Body of pancreas (tissue), 4 donors: ENCODE results near the gene TBX10. TPM values are rescaled to one million over a fixed set of nuclear protein-coding genes. Genes with fewer than 3 reads are reported as not detected.
A peak's percentile ranks its signal among the peaks of the same experiment; 100 is the strongest.

Experiments used
- ATAC-seq: fragments of 150-250 bp; one replicate; pipeline ENCODE4 v1.9.1; 2016
- DNase-seq, 4 donors: peaks; one replicate each; pipeline ENCODE4 v3.0.0-alpha.2; 2019
- H3K27ac ChIP-seq, 4 donors: fragments of 200-600 bp; sonication (generic); 1 replicate in 3 of 4; 2 replicates in 1 of 4; pipeline versions ENCODE4 v1.5.1 to v1.6.1; 2016 to 2019; ENCODE audit warnings: mild to moderate bottlenecking in 1 of 4, mixed read lengths in 1 of 4, moderate library complexity in 1 of 4
- H3K27me3 ChIP-seq, 2 donors: fragments of 200-600 bp; sonication (generic); one replicate each; pipeline ENCODE4 v1.6.0; 2016; ENCODE audit warnings: mild to moderate bottlenecking in 1 of 2
- H3K36me3 ChIP-seq, 2 donors: fragments of 200-600 bp; sonication (generic); replicated peaks in 1 of 2; 2 replicates each; pipeline ENCODE4 v1.5.1; 2016; ENCODE audit warnings: low read depth in 2 of 2; ENCODE audit not compliant: insufficient read depth in 1 of 2
- H3K4me1 ChIP-seq: fragments of 200-600 bp; sonication (generic); one replicate; pipeline ENCODE4 v1.6.0; 2016
- H3K4me3 ChIP-seq, 2 donors: fragments of 200-600 bp; sonication (generic); 1 replicate in 1 of 2; 2 replicates in 1 of 2; pipeline ENCODE4 v1.5.1; 2016 to 2019
- H3K9me3 ChIP-seq, 3 donors: fragments of 200-600 bp; sonication (generic); 1 replicate in 2 of 3; 2 replicates in 1 of 3; pipeline ENCODE4 v1.5.1; 2016
- POLR2A ChIP-seq, 3 donors: fragments of 450-650 bp; IDR thresholded peaks; one replicate each; pipeline ENCODE4 v1.6.1; 2016; ENCODE audit warnings: antibody characterized with exemption in 3 of 3, mild to moderate bottlenecking in 2 of 3
- WGBS, 2 donors: methylation state at CpG; one replicate each; pipeline ENCODE4 v1.1.5; 2017; 5-methylcytosine and 5-hydroxymethylcytosine counted together
- intact Hi-C: fragments of 100-400 bp; cut with DNase I; formaldehyde crosslinking; loops from one replicate; pipeline ENCODE4 v1.15.1; 2023
- total RNA-seq, 2 donors: library from RNA; depleted of rRNA; stranded (reverse); fragments of >200 nt; gene quantifications; one replicate each; pipeline ENCODE4 v1.1.0, GENCODE V29; 2016
- TF ChIP-seq, protein P1 (sequence below), 7 experiments: fragments of 450-650 bp in 4 of 7; fragments of 200-600 bp in 3 of 7; sonication (generic) in 3 of 7; IDR thresholded peaks; one replicate each; pipeline ENCODE4 v1.5.1; 2016 to 2019; ENCODE audit warnings: antibody characterized with exemption in 7 of 7

TBX10 gene
- total RNA-seq, 2 donors from 2014 or later = not detected

DNA sequence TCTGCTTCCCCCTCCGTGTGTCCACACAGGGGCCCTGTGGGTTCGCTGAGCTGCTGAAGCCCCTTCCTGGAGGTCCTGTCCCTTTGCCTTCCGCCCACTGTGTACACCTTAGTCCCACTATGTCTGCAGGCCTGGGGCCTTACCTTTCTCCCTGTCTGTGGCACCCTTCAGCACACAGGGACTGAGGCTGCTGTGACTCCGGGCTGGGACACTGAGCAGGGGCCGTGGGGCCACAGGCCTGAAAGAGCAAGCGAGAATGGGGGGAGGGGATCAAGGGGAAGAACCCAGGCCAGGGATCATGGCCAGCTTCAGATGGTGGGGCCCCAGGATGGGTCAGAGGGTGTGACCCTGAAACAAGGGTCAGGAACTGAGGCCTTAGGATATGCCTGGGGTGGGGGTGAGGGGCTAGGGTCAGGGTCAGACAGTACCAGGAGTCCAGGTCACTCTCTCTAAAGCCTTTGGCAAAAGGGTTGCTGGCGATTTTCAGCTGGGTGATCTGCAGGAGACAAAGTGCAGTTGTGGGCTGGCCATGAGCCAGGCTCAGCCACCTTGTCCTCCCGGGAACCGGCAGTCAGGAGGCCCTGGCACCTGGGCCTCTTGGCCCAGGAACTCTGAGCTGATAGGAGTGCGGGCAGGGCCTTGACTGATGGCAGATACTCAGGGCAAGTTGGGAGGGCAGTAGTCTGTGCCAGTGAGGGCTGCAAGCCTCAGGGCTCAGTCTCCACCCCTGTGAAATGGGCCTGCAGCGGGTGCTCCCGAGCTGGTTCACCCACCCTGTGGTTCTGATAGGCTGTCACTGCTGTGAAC, 7.2 kb downstream of the TBX10 start:
- no peaks in the 10 kb centered on the region for H3K27me3 ChIP-seq
- DNase-seq = peak; percentile 91 to 96 (median 94)
- peak overlapping the region; percentile 46 to 93 (median 82) for H3K27ac ChIP-seq
- H3K36me3 ChIP-seq = no peaks in the 10 kb centered on the region
- 30 to 55% methylated on average over 7 to 12 of the region's 12 CpGs for WGBS, 2 donors
- peaks cover 42% of the 10 kb centered on the region for H3K4me1 ChIP-seq
- H3K4me3 ChIP-seq = no peak overlapping the region
- ATAC-seq = peak; percentile 36
- H3K9me3 ChIP-seq = no peaks in the 10 kb centered on the region
- intact Hi-C loops = no loop called here
- TF ChIP-seq, protein P1, sequence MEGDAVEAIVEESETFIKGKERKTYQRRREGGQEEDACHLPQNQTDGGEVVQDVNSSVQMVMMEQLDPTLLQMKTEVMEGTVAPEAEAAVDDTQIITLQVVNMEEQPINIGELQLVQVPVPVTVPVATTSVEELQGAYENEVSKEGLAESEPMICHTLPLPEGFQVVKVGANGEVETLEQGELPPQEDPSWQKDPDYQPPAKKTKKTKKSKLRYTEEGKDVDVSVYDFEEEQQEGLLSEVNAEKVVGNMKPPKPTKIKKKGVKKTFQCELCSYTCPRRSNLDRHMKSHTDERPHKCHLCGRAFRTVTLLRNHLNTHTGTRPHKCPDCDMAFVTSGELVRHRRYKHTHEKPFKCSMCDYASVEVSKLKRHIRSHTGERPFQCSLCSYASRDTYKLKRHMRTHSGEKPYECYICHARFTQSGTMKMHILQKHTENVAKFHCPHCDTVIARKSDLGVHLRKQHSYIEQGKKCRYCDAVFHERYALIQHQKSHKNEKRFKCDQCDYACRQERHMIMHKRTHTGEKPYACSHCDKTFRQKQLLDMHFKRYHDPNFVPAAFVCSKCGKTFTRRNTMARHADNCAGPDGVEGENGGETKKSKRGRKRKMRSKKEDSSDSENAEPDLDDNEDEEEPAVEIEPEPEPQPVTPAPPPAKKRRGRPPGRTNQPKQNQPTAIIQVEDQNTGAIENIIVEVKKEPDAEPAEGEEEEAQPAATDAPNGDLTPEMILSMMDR (IDR thresholded peaks at IDR 0.05) = peak in 1 of 7 experiments; percentile 6
- no peak for TF ChIP-seq POLR2A (IDR thresholded peaks at IDR 0.05)

DNA sequence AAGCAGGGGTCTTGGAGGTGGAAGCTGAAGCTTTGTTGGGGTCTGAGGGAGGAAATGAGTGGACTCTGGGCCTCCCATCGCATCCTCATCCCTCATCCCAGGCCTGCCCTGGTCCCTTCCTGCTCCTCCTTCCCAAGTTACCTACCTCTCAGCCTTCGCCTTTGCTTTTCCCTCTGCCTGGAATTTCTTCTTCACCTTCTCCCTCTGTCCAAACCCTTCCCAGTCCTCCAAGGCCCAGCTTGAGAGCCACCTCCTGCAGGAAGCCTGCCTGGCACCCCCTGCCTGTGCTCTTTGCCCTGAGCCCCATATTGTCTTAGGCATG, 7.7 kb downstream of the TBX10 start:
- H3K36me3 ChIP-seq = no peaks in the 10 kb centered on the region
- intact Hi-C loops = no loop called here
- H3K27ac ChIP-seq = peak overlapping the region; percentile 46 to 93 (median 82)
- peaks cover 42% of the 10 kb centered on the region for H3K4me1 ChIP-seq
- no peak overlapping the region for H3K4me3 ChIP-seq
- 85 to 95% methylated on average over 2 of the region's 2 CpGs for WGBS, 2 donors
- ATAC-seq (no peak), DNase-seq (no peak)
- no peak for TF ChIP-seq POLR2A (IDR thresholded peaks at IDR 0.05)
- TF ChIP-seq, protein P1 (IDR thresholded peaks at IDR 0.05) = no peak
- no peaks in the 10 kb centered on the region for H3K9me3 ChIP-seq
- no peaks in the 10 kb centered on the region for H3K27me3 ChIP-seq

DNA sequence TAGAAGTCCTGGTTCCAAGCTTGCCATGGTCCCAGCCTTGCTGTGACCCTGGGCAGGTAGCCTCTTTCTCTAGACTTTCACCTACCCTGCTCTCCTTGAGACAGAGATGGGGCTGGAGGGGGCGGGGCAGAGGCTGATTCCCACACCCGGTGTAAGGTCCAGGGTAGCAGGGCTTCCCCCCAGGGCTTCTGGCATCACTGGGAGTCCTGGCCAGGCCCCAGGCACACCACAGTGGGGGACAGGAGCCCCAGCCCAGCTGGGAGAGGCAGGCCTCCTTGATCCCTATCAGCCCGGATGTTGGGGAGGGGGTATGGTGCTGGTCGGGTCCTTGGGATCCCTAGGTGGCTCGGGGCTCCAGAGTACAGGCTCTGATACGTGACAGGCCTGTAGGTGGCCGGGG, 8.2 kb downstream of the TBX10 start:
- Histone ChIP-seq H3K4me1 (peaks cover 42% of the 10 kb centered on the region), H3K9me3 (no peaks in the 10 kb centered on the region), H3K4me3 (no peak overlapping the region), H3K27ac (peak overlapping the region; percentile 74 to 95 (median 92)), H3K27me3 (no peaks in the 10 kb centered on the region), H3K36me3 (no peaks in the 10 kb centered on the region)
- ATAC-seq (no peak), DNase-seq (no peak)
- WGBS, 2 donors = 62 to 76% methylated on average over 5 to 7 of the region's 7 CpGs
- TF ChIP-seq, protein P1 (IDR thresholded peaks at IDR 0.05) = no peak
- TF ChIP-seq POLR2A (IDR thresholded peaks at IDR 0.05) = no peak
- intact Hi-C loops = no loop called here

DNA sequence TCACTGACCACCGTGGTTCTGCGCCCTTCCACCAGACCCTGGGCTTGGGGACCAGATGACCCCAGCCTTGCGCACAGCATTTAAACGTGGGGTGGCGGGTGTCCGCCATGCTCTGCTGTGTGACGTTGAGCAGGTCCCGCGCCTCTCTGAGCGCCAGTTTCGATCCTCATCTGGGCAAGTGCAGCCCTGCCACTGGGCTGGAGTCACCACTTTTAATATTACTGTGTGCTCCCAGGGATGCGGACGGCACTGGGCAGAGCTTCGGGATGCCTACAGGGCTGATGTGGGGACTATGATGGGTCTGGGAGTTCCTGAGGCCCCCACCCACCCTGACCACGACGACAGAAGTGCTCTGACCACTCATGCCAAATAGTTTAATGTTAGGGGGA, 8.6 kb downstream of the TBX10 start:
- Histone ChIP-seq H3K36me3 (no peaks in the 10 kb centered on the region), H3K27me3 (no peaks in the 10 kb centered on the region), H3K9me3 (no peaks in the 10 kb centered on the region), H3K27ac (peak overlapping the region; percentile 91 to 97 (median 94)), H3K4me3 (peak overlapping the region in 1 of 2 donors; percentile 36), H3K4me1 (peaks cover 42% of the 10 kb centered on the region)
- DNase-seq = no peak
- 44 to 53% methylated on average over 11 to 16 of the region's 16 CpGs for WGBS, 2 donors
- intact Hi-C loops = no loop called here
- no peak for ATAC-seq
- no peak for TF ChIP-seq POLR2A (IDR thresholded peaks at IDR 0.05)
- TF ChIP-seq, protein P1 (IDR thresholded peaks at IDR 0.05) = no peak
